ENCODE measurements around the gene SMARCD3.

SMARCD3 gene

DNA sequence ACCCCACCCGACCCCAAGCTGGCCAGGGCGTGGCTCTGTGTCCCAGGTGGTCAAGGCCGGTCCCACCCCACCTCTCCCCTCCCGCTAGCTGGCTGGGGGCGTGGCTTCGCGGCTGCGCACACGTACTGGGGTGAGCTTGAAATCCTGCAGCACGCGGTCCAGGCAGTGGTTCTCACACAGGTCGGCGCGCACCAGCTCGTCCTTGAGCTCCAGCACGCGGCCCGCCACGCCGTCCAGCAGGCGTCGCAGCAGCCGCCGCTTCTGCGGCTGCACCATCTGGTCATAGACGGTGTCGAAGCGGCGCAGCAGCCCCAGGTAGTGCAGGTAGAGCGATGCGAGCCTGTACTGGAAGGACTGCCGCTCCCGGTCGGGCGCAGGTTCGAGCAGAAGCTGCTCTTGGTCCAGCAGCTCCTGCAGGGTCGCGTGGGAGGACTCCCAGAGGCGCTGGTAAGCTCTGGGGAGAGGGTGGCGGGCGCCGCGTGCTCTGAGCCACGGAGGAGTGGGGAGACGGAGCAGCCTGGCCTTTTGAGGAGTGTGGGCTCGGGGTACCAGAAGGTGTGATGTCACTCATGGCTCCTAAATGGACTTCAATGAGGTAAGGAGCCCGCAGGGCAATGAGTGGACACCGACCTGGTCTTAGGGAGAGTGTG is 44.0 kb downstream of the SMARCD3 start:
- TF ChIP-seq, protein P1, sequence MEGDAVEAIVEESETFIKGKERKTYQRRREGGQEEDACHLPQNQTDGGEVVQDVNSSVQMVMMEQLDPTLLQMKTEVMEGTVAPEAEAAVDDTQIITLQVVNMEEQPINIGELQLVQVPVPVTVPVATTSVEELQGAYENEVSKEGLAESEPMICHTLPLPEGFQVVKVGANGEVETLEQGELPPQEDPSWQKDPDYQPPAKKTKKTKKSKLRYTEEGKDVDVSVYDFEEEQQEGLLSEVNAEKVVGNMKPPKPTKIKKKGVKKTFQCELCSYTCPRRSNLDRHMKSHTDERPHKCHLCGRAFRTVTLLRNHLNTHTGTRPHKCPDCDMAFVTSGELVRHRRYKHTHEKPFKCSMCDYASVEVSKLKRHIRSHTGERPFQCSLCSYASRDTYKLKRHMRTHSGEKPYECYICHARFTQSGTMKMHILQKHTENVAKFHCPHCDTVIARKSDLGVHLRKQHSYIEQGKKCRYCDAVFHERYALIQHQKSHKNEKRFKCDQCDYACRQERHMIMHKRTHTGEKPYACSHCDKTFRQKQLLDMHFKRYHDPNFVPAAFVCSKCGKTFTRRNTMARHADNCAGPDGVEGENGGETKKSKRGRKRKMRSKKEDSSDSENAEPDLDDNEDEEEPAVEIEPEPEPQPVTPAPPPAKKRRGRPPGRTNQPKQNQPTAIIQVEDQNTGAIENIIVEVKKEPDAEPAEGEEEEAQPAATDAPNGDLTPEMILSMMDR (IDR thresholded peaks at IDR 0.05; ENCODE audit: unreplicated experiment in 3 of 3) = no peak
- no peaks in the 10 kb centered on the region for H3K9me3 Mint-ChIP-seq
- H3K27me3 Mint-ChIP-seq (ENCODE audit: low read depth) = peaks cover 23% of the 10 kb centered on the region
- H3K4me1 Mint-ChIP-seq = no peaks in the 10 kb centered on the region
- H3K4me3 Mint-ChIP-seq = no peak overlapping the region
- H3K27ac Mint-ChIP-seq = no peak overlapping the region
- no peaks in the 10 kb centered on the region for H3K36me3 Mint-ChIP-seq (ENCODE audit: low read depth)

DNA sequence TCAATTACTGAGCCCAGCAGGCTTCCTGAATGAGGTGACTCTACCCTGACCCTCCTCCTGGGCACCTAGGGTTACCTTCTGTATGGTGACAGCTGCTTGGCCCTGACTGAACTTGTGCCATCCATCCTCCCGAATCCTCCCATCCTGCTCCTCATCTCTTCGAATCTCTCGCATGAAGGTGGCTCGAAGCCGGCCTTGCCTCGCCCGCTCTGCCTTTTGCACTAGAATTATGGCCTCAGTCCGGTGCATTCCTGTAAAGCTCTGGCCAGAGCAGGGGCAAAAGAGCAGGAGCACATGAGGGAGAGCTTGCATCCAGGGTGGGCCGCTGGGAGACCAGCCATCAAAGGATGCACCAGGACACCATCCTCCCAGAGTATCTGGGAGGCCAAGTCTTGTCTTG is 45.7 kb downstream of the SMARCD3 start:
- TF ChIP-seq, protein P1 (IDR thresholded peaks at IDR 0.05; ENCODE audit: unreplicated experiment in 3 of 3) = no peak
- peaks cover 23% of the 10 kb centered on the region for H3K27me3 Mint-ChIP-seq (ENCODE audit: low read depth)
- no peak overlapping the region for H3K27ac Mint-ChIP-seq
- H3K4me3 Mint-ChIP-seq = no peak overlapping the region
- no peaks in the 10 kb centered on the region for H3K36me3 Mint-ChIP-seq (ENCODE audit: low read depth)
- no peaks in the 10 kb centered on the region for H3K9me3 Mint-ChIP-seq
- H3K4me1 Mint-ChIP-seq = no peaks in the 10 kb centered on the region

DNA sequence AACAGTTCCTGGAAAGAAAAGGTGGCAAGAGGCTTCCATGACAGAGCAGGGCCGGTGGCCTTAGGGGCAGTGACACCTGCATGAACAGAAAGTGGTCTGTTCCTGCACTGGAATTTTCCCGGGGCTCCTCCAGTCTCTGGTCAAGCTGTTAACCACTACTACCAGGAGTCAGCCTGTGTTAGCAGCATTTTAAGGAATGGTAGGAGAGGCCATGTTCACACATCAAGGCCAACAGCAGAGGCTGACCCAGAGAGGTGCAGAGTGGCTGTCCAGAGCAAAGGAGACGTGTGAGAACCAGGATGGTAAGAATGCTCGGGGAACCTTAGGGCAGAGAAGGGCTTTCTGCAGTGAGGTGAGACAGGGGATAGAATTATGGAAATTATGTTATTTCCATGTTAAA is 46.7 kb downstream of the SMARCD3 start:
- Mint-ChIP-seq H3K9me3 (no peaks in the 10 kb centered on the region), H3K4me3 (no peak overlapping the region), H3K4me1 (no peaks in the 10 kb centered on the region), H3K27me3 (ENCODE audit: low read depth) (peaks cover 23% of the 10 kb centered on the region), H3K36me3 (ENCODE audit: low read depth) (no peaks in the 10 kb centered on the region), H3K27ac (no peak overlapping the region)
- TF ChIP-seq, protein P1 (IDR thresholded peaks at IDR 0.05; ENCODE audit: unreplicated experiment in 3 of 3) = no peak

DNA sequence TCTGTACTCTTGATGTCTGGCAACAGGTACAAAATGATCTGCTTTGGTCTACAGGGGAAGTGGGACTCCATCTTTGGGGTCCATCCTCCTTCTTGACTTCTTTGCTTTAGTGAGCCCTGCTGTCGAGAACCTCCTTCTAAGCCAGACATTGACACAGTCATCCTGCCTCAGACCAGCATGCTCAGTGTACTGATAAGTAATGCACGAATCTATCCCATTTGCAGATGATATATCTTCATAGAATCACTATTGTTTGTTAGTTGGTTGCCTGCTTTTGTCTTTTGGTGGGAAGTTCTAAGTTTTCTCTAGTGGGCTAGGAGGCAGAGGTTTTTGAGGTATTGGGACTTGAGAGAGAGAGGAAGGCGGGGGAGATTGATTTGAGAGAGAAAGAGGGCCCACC is 47.1 kb downstream of the SMARCD3 start:
- no peak overlapping the region for H3K27ac Mint-ChIP-seq
- H3K9me3 Mint-ChIP-seq = no peaks in the 10 kb centered on the region
- H3K36me3 Mint-ChIP-seq (ENCODE audit: low read depth) = no peaks in the 10 kb centered on the region
- TF ChIP-seq, protein P1 (IDR thresholded peaks at IDR 0.05; ENCODE audit: unreplicated experiment in 3 of 3) = no peak
- no peaks in the 10 kb centered on the region for H3K4me1 Mint-ChIP-seq
- H3K27me3 Mint-ChIP-seq (ENCODE audit: low read depth) = peaks cover 23% of the 10 kb centered on the region
- H3K4me3 Mint-ChIP-seq = no peak overlapping the region

DNA sequence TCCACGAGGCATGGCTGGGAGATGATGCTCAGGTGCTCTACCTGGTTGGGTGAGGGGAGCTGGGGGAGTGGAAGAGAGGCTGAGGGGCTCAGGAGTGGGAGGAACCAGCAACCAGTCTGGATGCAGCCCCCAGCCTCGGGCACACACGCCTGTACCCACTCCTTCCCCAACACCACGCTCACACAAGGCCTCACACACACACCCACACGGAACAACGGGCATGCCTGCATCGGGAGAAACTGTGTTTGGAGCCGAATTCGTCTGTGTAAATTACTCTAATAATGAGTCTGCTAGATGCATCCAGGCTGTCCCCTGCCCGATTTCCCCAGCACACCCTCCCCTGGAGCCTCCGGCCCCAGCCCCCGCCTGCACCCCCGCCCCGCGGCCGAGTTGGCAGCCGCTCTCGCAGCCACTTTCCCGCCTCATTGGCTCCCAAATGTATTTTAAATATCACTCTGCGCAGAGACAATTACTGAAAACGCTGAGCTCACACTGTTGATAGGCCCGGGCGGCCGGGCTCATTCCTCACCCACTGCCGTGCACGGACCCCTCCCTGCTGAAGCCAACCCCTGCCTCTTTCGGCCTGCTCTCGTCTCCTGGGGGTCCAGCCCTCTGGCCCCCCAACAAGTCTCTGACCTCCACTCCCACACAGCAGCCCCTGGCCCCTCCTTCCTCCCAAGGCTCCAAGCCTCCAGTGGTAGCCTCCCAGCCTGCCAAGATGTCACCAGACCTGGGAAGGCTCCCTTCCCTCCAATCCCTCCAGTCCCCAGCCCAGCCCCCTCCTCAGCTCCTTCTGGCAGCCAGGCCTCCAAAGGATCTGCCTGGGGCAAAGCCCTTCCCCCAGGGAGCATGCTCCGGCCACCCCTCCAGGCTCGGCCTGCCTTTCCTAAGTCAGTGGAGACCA is 49.3 kb downstream of the SMARCD3 start:
- no peak overlapping the region for H3K27ac Mint-ChIP-seq
- H3K27me3 Mint-ChIP-seq (ENCODE audit: low read depth) = peaks cover 8% of the 10 kb centered on the region
- H3K9me3 Mint-ChIP-seq = no peaks in the 10 kb centered on the region
- no peaks in the 10 kb centered on the region for H3K4me1 Mint-ChIP-seq
- H3K36me3 Mint-ChIP-seq (ENCODE audit: low read depth) = no peaks in the 10 kb centered on the region
- no peak overlapping the region for H3K4me3 Mint-ChIP-seq
- TF ChIP-seq, protein P1 (IDR thresholded peaks at IDR 0.05; ENCODE audit: unreplicated experiment in 3 of 3) = no peak

All from nephron (organoid).